HG03521 (cell line): ENCODE results near the gene CNMD.
A peak's percentile ranks its signal among the peaks of the same experiment; 100 is the strongest.
"Not testable (repeated sequence)": the region's sequence is repeated elsewhere in the genome, so short reads cannot be mapped to it uniquely, and the experiment has no call there.

Experiments used
- ATAC-seq: cut with Tn5 transposase; IDR thresholded peaks from one replicate; pipeline ENCODE4 v1.9.1; 2021; ENCODE audit warnings: mild to moderate bottlenecking, moderate library complexity; ENCODE audit not compliant: unreplicated experiment

Gene CNMD

DNA sequence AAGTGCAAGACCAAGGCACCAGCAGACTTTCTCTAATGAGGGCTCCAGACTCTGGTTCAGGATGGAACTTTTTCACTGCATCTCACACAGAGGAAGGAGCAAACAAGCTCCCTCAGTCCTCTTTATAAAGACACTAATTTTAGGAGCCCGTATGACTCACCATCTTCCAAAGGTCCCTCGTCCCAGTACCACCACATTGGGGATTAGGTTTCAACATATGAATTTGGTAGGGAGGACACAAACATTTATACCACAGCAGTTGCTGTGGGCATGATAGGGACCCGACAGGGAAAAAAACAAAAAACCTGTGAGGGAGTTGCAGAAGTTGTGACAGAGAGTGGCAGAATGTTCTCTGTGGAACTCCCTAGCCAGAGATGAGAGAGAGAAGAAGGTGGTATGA lies 6.5 kb upstream of the CNMD start:
- ATAC-seq = no peak

DNA sequence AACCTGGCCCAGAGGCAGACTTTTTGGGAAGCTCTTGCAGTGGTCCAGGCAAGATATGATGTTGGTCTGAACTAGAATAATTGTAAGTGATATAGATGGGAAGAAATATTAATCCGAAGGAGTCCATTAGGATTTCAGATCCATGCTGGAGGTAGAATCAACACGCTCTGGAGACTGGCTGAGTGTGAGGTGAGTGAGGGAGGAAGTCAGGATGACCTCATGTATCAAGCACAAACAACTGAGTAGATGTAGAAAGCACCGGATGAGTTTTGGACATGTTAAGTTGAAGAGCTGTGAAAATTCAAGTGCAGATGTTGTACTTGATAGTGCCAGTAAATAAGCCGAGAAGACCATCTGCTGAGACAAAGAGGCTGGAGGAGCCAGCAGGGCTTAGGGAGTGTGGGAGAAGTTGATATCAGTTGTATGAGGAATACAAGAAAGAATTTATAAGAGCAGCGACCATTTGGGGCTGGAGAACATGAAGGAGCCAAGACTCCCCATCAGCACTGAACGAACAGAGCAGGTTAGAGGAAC lies 5.3 kb upstream of the CNMD start:
- no peak for ATAC-seq

DNA sequence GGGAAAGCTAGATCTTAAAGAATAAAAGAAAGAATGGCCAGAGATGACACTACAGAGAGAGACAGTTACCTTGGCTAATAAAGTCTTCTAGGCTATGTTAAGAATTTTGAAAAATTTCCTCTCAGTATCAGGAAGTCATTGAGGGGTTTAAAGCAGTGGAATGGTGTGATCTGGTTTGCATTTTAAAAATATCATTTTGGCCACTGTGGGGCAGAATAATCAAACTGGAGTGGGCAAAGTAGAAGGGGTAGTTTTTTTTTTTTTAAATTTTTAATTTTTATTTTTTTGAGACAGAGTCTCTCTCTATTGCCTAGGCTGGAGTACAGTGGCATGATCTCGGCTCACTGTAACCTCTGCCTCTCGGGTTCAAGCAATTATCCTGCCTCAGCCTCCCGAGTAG lies 4.4 kb upstream of the CNMD start:
- ATAC-seq = no peak

DNA sequence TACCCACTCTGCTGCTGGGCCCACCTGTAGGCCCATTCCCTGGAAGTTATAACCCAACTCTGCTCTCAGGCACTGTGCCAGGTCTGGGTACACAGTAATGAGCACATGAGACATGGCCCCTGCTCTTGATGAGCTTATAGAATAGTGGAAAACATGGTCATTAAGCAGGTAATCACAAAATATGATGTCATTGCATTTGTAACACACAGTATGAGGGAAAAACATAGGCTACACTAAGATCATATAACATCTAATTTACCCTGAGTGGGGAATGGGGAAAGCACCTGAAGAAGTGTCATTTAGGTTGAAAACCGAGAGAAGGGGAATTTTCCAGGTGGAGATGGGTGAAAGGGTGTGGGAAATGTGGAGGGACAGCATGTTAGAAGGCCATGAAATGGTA lies 3.9 kb upstream of the CNMD start:
- no peak for ATAC-seq

DNA sequence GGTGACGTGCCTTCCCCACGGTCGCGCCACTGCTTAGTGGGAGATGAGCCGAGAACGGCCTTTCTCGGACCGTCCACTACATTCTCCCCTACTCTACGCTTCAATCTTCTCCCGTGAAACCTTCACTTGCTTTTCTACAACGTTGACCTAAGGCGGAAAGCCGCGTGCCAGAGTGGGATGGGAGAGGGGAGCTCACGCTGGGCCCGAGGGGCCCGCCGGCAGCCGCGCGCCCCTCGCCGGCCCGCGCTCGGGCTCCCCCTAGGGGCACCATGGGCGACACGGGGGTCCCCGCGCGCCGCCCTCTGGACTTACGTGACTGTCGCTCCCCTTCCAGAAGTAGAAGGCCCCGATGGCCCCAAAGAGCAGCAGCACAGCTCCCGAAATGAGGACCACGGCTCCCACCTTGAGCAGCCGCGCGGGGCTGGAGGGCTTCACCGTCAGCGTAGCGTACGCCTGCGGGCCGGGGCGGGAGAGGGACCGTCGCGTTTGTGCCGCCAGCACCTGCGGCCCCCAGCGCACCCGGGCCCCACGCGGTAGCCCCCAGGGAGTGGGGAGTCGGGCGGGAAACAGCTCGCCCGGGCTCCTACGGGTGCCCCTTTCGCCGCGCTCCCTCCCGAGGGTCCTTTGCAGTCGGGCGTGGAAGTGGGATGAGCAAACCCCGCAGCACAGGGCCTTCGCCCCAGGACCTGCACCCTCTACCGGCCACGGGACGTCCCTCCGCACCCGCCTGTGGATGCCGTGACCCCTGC lies 727 bp downstream of the CNMD start:
- peak; percentile 61 for ATAC-seq

GRCh38 chr13:52737965-52738364 lies 1.7 kb downstream of the CNMD start:
- ATAC-seq = no peak

DNA sequence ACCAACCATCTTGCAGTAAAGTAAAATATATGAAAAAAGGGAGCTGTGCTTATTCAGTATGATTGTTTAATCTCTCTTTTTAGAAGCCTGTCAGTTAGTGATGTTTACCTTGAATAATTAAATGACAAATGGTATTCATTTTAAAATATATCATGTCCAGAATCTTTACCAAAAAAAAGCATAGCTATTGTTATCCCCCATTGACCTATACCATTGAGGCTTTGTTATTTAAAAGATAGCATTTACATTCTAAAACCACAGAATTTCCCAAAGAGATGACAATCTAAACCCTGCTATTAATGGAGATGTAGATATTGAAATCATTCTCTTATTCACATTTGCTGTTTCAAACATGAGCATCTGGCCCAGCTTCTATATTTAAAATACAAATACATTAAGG lies 2.2 kb downstream of the CNMD start:
- ATAC-seq = no peak

GRCh38 chr13:52736891-52737290 lies 2.7 kb downstream of the CNMD start:
- no peak for ATAC-seq

DNA sequence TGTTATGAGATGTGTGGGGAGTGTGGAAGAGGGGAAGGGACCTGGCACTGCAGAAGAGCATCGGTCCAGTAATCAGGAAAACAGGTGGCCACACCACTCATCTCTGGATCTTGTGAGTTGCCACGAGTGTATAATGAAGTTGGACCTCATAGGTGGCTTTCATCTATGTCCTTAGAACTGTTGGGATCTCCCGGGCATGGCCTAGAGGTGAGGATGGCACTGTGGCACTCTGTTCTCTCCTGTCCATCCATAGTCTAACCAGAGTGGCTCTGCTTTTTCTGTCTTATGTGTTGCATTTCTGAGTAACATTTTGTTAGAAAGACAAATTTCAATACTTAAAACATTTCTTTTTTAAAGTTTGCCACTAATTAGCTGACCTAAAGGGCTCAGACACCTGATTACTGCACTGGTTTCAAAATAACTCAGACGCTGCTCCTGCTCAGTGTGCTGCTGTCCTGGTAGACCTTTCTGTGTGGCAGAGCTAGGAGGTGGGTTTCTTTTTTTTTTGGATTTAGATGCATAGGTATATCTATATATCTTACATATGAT lies 5.5 kb downstream of the CNMD start:
- no peak for ATAC-seq

DNA sequence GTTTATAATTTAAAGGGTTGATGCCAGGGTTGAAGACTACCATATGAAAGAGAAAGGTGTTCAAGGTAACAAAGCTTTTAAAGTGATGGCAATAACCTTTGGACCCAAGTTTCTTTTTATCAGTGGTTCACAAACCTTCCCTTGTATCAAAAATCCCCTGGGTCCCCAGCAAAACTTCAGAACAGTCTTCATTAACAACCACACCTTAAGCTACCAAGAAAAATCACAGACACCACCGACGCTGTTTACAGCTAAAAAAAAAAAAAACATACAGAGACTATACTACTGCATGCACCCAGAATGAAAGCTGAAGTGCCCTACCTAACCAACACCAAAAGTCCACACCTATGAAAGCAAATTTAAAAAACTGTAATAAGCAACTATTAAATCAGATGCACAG lies 13.4 kb downstream of the CNMD start:
- ATAC-seq = no peak

DNA sequence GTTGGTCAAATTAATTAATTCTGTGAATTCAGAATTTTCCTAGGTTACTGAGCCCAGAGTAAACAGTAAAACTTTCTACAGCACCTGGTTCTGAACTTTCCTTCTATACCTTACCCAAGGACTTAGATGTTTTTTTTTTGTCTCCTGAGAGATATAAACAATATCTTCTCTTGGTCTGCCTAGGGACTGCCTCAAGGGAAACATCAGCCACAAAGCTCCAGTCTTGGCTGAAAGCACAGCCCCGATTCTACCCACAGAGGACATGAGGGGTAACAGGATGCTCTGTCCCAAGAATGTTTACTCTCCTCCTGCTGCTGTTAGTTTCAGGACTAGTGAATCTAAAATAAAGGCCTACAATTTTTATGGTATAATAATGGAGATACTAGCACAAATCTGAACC lies 14.3 kb downstream of the CNMD start:
- no peak for ATAC-seq

- no peak for ATAC-seq
These were observed 16.4 kb downstream of the CNMD start for GRCh38 chr13:52723181-52723580.

GRCh38 chr13:52721356-52721755 lies 18.3 kb downstream of the CNMD start:
- not testable (repeated sequence) for ATAC-seq

GRCh38 chr13:52720904-52721303 lies 18.7 kb downstream of the CNMD start:
- ATAC-seq = not testable (repeated sequence)

GRCh38 chr13:52713894-52714293 lies 25.7 kb downstream of the CNMD start:
- ATAC-seq = no peak

GRCh38 chr13:52712385-52712784 lies 27.2 kb downstream of the CNMD start:
- ATAC-seq = no peak

- no peak for ATAC-seq
These were observed 28.3 kb downstream of the CNMD start for GRCh38 chr13:52711286-52711685.

GRCh38 chr13:52708266-52708665 lies 31.4 kb downstream of the CNMD start:
- not testable (repeated sequence) for ATAC-seq

DNA sequence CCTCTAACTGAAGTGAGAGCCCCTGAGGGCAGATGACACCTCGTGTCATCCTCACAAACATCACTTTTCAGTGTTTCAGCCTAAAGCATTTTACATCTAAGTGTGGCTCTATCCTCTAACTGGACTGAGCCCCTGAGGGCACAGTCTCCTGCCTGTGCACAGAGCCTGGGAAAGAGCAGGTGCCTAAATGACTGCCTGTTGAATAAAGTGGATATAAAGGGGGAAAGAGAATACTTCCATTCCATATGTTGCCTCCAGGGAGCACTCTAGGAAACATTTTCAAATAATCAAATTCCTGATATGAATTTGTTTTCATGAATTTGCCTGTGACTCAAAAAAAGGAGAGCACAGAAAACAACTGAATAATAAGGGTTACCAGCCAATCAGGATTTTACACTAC lies 32.2 kb downstream of the CNMD start:
- ATAC-seq = no peak

DNA sequence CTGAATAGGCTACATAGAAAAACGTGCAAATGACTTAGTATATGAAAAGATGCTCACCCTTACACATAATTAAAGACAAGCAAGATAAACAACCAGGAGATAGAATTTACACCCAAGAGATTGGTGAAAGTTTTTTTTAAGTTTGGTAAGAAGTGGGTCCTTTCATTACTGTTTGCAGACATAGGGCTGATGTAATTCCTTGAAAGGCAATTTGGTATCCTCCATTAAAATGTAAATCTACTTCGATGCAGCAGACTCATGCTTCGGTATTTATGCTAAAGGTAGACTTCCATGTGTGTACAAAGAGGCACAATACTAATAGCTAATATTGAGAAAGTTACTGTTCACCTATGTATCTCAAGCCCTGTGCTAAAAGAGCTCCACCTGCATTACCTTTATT lies 33.5 kb downstream of the CNMD start:
- ATAC-seq = no peak

- no peak for ATAC-seq
These were observed 36.1 kb downstream of the CNMD start for GRCh38 chr13:52703482-52703881.

DNA sequence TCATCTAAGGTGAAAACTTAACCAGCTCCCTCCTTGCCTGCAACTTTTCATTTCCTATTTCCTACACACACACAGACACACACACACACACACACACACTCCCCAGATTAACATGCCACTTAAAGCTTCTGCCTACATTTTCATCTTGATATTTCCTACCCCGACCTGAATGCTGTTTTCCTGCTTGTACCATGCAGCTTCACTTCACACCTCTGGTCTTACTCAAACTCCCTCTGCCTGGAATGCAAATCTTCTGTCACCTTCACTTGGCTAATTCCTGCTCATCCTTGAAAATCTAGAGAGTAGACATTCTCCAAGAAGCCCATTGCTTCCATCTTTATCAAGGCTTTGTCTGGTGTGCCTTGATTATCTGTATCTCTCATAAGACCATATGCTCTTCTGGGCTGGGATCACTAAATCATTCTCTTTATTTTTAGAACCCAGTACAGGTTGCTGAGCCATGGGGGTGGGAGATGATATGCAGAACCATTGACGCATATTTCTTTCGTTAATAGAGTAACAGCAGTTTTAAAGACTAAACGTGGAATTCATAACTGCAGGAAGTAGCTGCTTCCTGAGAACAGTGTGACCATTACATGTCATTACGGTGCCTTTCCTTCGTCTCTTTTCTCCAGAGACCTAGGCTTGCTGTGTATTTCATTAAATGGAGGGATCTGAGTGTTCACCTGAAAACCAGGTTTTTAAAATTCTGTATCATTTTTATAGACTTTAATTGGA lies 37.7 kb downstream of the CNMD start:
- ATAC-seq = no peak
